G401.6 (cell line): ENCODE results near the gene SPRED2.

Experiments
- FAIRE-seq: peaks from 2 replicates; lab custom pipeline; 2012; peaks lifted over from hg19 to GRCh38; lab: Jason Lieb, UNC

SPRED2 gene

GRCh38 chr2:65276609-65277008, 155.8 kb downstream of the SPRED2 start:
- no peak for FAIRE-seq

- no peak for FAIRE-seq
Observed at GRCh38 chr2:65275141-65275915, 157.1 kb downstream of the SPRED2 start.

- FAIRE-seq, result no peak
Observed at GRCh38 chr2:65273344-65273743, 159.1 kb downstream of the SPRED2 start.

- FAIRE-seq, result no peak
Observed at GRCh38 chr2:65268957-65269356, 163.4 kb downstream of the SPRED2 start.

- no peak for FAIRE-seq
Observed at GRCh38 chr2:65267008-65267407, 165.4 kb downstream of the SPRED2 start.

GRCh38 chr2:65265671-65266045, 166.7 kb downstream of the SPRED2 start:
- no peak for FAIRE-seq

GRCh38 chr2:65264821-65265670, 167.4 kb downstream of the SPRED2 start:
- peak; percentile 92 for FAIRE-seq

- FAIRE-seq, result no peak
Observed at GRCh38 chr2:65263986-65264385, 168.4 kb downstream of the SPRED2 start.

GRCh38 chr2:65263262-65263661, 169.1 kb downstream of the SPRED2 start:
- FAIRE-seq, result no peak

GRCh38 chr2:65261676-65262075, 170.7 kb downstream of the SPRED2 start:
- FAIRE-seq, result no peak
